Uterus (tissue), 2 donors: ENCODE data around the gene TBC1D2B.

Source experiments
- POLR2A ChIP-seq, 2 donors: fragments of 450-650 bp; IDR thresholded peaks; one replicate each; pipeline ENCODE4 v1.6.1; 2016; ENCODE audit warnings: antibody characterized with exemption in 2 of 2, mild to moderate bottlenecking in 1 of 2, moderate library complexity in 1 of 2
- TF ChIP-seq, protein P1 (sequence below), 4 experiments: fragments of 200-600 bp in 2 of 4; fragments of 450-650 bp in 2 of 4; sonication (generic) in 2 of 4; IDR thresholded peaks; one replicate each; pipeline ENCODE4 v1.5.1; 2016 to 2019; ENCODE audit warnings: antibody characterized with exemption in 4 of 4, mild to moderate bottlenecking in 2 of 4, moderate library complexity in 1 of 4

GRCh38 chr15:78000927-78001249, 76.6 kb downstream of the TBC1D2B start:
- TF ChIP-seq, protein P1, sequence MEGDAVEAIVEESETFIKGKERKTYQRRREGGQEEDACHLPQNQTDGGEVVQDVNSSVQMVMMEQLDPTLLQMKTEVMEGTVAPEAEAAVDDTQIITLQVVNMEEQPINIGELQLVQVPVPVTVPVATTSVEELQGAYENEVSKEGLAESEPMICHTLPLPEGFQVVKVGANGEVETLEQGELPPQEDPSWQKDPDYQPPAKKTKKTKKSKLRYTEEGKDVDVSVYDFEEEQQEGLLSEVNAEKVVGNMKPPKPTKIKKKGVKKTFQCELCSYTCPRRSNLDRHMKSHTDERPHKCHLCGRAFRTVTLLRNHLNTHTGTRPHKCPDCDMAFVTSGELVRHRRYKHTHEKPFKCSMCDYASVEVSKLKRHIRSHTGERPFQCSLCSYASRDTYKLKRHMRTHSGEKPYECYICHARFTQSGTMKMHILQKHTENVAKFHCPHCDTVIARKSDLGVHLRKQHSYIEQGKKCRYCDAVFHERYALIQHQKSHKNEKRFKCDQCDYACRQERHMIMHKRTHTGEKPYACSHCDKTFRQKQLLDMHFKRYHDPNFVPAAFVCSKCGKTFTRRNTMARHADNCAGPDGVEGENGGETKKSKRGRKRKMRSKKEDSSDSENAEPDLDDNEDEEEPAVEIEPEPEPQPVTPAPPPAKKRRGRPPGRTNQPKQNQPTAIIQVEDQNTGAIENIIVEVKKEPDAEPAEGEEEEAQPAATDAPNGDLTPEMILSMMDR (IDR thresholded peaks at IDR 0.05), result no peak
- no peak for TF ChIP-seq POLR2A (IDR thresholded peaks at IDR 0.05)
